ENCODE data around the gene ZNF226. TPM values are rescaled to one million over a fixed set of nuclear protein-coding genes. Genes with fewer than 3 reads are reported as not detected.

The ZNF226 gene
- total RNA-seq, 6 donors from 2014 or later = 6.8 to 25.8 (median 14.4) TPM

Other genes with a start within 250 kb of the ZNF226 start
- gene ZNF45, start 229.8 kb upstream of the ZNF226 start, total RNA-seq = 10 to 100 TPM in 5 of 6 donors, 1 to 10 TPM in 1; 5.9 to 15.8 (median 11.0) TPM
- gene ZNF221, start 213.9 kb upstream of the ZNF226 start, total RNA-seq = 10 to 100 TPM in 1 of 6 donors, 1 to 10 TPM in 5; 1.4 to 16.8 (median 3.5) TPM
- gene ZNF155, start 180.9 kb upstream of the ZNF226 start, total RNA-seq = 1 to 10 TPM; 3.4 to 8.6 (median 5.7) TPM
- 1 to 10 TPM; 2.2 to 6.4 (median 4.7) TPM for gene ZNF230, start 162.1 kb upstream of the ZNF226 start, total RNA-seq
- 10 to 100 TPM in 1 of 6 donors, 1 to 10 TPM in 4, not detected in 1; 2.5 to 13.6 (median 4.0) TPM for gene ZNF222, start 139.7 kb upstream of the ZNF226 start, total RNA-seq
- gene ZNF223, start 113.1 kb upstream of the ZNF226 start, total RNA-seq = 10 to 100 TPM in 1 of 6 donors, 1 to 10 TPM in 5; 4.7 to 11.8 (median 6.3) TPM
- gene ZNF284, start 92.9 kb upstream of the ZNF226 start, total RNA-seq = 1 to 10 TPM; 1.0 to 4.8 (median 1.8) TPM
- 100 to 1,000 TPM in 1 of 6 donors, 10 to 100 TPM in 5; 19.8 to 108 (median 29.1) TPM for gene ZNF224, start 70.7 kb upstream of the ZNF226 start, total RNA-seq
- 10 to 100 TPM in 1 of 6 donors, 1 to 10 TPM in 5; 1.6 to 11.5 (median 4.5) TPM for gene ZNF225, start 51.7 kb upstream of the ZNF226 start, total RNA-seq
- gene ZNF234, start 23.5 kb upstream of the ZNF226 start, total RNA-seq = 10 to 100 TPM in 3 of 6 donors, 1 to 10 TPM in 3; 4.9 to 25.1 (median 9.5) TPM
- gene ZNF227, start 47.4 kb downstream of the ZNF226 start, total RNA-seq = 10 to 100 TPM in 4 of 6 donors, 1 to 10 TPM in 2; 5.3 to 23.0 (median 16.8) TPM
- under 1 TPM in 4 of 6 donors, not detected in 2; 0.15 to 0.44 (median 0.25) TPM for gene ZNF233, start 94.8 kb downstream of the ZNF226 start, total RNA-seq
- 10 to 100 TPM in 2 of 6 donors, 1 to 10 TPM in 4; 3.0 to 16.8 (median 8.3) TPM for gene ZNF235, start 139.9 kb downstream of the ZNF226 start, total RNA-seq
- gene ZNF112, start 191.6 kb downstream of the ZNF226 start, total RNA-seq = 1 to 10 TPM in 5 of 6 donors, under 1 TPM in 1; 0.44 to 6.3 (median 4.0) TPM
- gene ZNF285, start 236.5 kb downstream of the ZNF226 start, total RNA-seq = 1 to 10 TPM in 4 of 6 donors, under 1 TPM in 1, not detected in 1; 0.61 to 3.8 (median 1.3) TPM

Data from upper lobe of left lung (tissue), 6 donors.